SIG-M5 treated with dmso at 0.1 percent for 504 hours (cell line): ENCODE measurements around the gene SSC5D.
A peak's percentile ranks its signal among the peaks of the same experiment; 100 is the strongest.
"Not testable (repeated sequence)": the region's sequence is repeated elsewhere in the genome, so short reads cannot be mapped to it uniquely, and the experiment has no call there.

Experiments
- DNase-seq: peaks from one replicate; lab custom pipeline; 2025; ENCODE audit not compliant: unreplicated experiment; lab: John Stamatoyannopoulos, UW

Gene SSC5D

DNA sequence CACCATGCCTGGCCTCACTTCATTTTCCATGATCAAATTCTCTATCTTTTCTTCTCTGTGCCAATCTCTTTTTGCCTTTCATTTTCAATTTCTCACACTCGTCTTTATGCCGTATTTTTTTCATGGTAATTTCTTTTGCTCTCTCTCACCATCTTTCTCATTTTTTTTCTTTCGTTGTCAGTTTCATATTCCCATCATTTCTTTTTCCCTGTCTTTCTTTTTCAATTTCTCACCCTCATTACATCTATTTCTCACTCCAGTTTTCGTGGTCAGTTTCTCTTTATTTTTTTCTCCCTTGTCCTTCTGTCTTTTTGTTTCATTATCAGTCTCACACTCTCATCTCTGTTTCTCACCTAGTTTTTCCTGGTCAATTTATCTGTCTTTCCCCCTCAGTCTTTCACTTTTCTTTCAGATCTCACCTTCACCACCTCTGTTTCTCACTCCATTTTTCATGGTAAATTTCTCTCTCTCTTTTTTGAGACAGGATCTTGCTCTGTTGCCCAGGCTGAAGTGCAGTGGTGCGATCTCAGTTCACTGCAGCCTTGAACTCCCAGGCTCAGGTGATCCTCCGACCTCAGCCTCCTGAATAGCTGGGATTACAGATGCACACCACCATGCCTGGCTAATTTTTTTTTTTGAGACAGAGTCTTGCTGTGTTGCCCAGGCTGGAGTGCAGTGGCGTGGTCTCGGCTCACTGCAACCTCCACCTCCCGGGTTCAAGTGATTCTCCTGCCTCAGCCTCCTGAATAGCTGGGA, 14.1 kb downstream of the SSC5D start:
- DNase-seq = no peak

DNA sequence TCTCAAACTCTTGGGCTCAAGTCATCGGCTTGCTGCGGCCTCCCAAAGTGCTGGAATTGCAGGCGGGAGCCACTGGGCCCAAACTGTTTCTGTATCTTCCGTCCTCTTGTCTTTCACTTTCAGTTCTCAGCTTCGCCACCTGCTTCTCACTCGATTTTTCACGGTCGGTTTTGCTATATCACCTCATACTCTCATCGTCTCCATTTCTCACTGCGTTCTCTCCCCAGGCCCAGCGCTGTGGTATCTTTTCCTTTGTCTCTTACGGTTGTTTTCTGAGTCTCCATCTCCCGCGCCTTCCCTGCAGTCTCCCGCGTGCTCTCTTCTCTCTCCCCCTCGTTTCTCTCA, 14.9 kb downstream of the SSC5D start:
- DNase-seq = no peak

DNA sequence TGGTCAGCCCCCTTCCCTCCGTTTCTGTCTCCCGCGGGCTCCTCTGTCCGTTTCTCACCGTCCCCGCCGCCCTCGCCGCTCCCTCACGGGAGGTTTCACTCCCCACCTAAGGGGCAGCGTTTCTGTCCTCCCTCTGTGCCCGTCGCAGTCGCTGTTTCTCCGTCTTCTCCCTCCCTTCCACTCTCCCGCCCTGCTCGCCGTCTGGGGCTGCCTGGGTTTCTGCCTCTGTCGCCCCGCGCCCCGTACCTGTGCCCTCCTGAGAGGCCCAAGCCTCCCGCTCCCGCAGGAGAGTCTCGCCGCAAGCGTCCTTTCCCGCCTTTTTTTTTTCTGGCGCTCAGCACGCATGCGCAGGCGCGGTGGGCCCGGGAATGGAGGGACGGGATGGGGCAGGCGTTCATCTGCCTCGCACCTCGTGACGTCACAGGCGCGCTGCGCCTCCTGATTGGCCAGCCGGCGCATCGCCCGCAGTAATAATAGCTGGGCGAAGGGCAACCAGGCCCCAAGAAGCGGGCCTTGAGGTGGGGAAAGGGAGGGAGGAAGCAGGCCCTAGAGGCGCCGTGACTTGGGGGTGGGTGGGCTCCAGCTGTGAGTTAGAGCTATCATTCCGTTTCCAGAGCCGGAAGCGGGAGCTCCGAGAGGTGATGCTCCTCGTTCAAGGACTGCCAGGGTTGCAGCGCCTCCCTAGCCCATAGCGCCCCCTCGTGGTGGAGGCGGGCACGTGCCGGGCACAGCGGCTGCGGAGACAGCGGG, 15.4 kb downstream of the SSC5D start:
- peak; percentile 55 for DNase-seq

DNA sequence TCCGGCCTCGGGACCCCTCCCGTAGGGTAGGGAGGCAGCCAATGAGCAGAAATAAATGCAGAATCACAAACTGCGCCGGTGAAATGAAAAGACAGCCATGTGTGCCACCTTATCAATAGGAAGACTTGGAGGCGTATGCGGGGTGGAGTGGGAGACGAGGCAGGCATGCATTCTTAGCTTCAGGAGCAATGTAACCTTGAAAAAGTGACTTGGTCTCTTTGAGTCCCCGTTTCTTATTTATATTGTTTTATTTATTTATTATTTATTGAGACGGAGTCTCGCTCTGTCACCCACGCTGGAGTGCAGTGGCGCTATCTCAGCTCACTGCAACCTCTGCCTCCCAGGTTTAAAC, 16.0 kb downstream of the SSC5D start:
- no peak for DNase-seq

DNA sequence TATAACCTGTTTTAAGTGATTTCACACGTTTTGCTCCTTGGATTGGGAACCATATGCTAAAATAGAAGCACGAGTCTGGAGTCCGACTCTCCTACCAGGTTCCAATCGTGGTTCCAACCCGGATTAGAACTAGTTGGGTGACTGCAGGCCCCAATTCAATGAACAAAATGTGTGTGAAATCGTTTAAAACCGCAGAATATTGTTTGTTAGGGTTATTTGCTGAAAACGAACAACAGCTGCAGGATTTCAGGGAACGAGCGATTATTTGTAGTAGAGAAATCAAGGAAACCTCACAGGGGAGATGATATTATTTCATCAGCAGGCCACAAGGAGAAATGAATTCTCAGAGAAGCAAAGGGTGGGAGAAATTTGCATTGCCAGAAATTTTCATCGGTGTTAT, 16.7 kb downstream of the SSC5D start:
- DNase-seq = no peak

DNA sequence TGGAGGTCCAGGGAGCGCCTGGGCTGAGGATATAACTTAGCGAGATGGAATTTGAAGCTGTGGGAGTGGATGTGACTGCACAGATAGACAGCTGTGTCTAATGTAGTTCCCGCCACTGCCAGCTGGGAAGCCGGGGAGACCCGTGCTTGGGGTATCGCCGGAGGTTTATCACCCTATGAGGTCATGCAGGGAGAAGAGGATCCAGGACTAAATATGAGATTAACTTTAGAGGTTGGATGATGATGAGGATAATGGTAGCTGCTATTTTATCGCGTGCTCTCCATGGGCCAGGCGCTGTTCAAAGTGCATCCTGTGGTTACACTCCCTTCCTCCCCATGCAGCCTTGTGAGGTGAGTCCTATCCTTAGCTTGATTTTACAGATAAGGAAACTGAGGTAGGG, 19.9 kb downstream of the SSC5D start:
- no peak for DNase-seq

DNA sequence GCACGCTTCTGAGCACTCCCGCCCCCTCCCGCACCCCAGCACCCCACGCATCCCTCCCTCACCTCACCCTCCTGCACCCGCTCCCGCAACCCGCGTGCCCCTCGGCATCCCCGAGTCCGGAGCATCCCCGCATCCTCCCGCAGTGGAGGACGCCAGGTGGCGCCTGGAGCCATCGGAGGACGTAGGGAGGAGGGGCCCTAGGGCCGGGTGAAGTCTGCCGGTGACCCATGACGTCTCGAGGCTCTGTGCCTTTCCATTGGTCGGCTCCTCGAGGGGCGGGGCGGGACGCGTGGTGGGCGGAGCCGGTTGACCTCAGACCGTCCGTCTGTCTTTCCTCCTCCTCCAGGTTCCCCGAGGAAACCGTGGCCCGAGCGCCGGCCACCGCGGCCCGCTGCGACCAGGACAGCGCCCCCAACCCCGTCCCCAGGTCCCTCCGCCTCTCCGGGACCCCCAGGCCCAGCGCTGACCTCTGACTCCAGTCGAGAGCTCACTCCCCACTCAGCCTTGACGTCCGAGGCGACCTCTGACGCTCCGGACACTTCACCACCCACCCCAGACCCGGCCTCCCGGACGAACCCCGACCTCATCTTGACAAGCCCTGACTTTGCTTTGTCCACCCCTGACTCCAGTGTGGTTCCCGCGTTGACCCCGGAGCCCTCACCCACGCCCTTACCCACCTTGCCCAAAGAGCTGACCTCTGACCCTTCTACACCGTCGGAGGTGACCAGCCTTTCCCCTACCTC, 28.8 kb downstream of the SSC5D start:
- peak; percentile 83 for DNase-seq

DNA sequence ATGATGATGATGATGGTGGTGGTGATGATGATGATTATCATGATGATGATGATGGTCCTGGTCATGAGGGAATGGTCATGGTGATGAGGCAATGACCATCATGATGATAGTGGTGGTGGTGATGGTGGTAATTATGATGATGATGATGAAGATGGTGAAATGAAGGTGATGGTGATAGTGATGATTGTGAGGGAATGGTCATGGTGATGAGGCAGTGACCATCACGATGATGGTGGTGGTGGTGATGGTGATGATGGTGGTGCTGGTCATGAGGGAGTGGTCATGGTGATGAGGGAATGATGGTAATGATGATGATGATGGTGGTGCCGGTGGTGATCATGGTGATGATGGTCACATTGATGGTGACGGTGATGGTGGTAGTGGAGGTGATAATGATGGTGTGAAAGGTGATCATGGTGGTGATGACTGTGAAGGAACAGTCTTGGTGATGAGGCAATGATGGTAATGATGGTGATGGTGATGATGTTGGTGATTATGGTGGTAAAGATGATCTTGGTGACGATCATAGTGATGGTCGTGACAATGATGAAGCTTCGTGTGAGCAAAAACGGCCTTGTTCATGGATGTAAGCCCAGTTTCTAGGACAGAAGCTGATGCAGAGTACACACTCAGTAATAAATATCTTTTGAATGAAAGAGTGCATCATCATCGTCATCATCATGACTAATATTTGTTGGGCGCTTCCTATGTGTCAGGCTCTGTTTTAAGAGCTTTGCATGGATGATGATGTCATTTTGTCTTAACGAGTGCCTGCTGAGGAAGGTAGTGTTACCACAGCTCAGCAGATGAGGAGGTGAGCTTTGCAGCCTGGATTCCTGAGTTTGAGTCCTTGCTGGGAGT, 31.4 kb downstream of the SSC5D start:
- no peak for DNase-seq

DNA sequence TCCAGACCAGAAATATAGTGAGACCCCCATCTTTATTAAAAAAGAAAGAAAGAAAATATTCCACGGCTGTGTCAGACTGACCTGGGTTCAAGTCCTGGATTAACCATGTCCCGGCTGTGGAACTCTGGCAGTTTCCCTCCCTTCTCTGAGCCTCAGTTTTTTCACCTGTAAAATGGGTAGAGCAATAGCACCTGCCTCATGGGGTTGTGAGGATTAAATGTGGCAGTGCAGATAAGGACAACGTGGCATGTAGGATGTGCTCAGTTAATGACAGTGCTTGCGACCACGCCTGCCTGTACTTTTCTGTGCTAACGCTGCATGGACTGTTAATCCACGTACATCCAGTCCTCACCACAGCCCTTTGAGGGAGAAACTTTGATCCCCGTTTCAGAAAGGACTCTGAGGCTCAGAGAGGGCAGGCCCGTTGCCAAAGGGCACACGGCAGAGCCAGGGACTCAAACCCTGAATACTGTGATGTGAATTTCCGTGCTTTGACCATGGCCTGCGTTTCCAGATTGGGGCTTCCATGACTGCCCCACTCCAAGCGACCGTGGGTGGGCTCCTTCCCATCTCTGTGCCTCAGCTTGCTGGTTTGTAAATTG, 32.6 kb downstream of the SSC5D start:
- no peak for DNase-seq

DNA sequence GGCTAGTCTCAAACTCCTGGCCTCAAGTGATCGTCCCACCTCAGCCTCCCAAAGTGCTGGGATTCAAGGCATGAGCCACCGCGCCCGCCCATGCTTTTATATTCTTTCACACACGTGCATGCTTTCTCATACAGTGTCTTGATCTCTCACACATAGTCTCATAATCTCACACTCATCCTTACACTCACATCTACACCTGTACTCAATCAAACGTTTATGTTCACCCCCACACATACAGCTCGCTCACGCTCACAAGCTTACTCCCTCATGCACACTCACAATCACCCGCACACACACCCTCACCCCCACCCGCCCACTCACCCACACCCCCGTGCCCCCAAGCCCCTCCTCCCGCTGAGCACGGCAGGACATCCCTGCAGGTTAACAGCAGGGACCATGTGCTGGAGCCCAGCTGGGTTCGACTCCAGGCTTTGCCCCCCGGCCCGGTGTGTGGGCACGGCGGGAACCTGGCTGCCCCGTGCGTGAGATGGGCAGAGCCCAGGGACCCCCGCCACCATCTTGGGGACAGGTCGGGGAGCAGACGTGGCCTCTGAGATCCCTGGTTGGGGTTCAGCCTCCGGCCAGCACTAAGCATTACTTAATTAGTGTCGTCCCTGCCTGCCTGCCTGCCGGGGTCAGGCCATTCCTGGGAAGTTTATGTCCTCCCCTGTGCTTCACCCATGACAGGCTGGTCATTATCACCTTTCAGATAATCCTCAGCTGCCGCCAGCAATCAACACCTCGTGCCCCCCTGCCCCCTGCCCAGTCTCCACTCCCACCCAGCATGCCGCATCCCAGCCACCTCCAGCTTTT, 37.3 kb downstream of the SSC5D start:
- DNase-seq = no peak

DNA sequence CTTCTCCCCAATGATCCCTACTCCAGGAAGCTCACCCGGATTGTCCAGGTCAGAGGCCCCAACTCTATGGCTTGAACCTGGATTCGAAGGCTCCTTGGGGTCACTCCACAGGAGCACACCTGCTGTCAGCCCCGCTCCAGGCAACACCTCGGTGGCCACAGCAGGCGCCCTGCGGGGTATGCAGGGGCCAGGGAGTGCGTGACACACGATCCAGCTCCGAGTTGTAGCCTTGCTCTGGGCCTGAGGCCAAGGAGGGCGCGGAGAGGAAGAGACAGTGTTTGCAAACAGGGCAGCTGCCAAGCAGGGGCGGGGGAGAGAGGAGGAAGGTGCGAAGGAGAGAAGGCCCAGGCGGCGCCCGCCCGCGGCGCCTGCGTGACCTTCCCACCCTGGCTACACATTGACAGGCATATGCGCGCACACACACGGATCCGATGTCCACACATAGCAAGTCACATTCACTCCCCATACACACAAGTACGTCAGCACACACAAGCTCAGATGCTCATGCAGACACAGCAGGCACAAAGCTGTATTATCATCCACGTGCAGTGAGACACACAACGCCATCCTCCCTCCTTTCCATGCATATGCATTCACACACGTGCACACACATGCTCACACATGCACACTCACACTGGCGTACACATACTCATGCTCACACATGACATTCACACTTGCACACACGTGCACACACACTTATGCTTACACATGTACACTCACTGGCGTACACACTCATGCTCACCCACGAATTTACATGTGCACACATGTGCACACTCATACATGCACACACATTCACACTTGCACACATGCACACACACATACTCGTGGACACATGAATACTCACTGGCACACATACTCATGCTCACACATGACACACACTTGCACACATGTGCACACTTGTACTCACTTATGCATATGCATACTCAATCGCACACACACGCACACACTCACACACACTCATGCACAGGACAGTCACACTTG, 38.3 kb downstream of the SSC5D start:
- DNase-seq = no peak

DNA sequence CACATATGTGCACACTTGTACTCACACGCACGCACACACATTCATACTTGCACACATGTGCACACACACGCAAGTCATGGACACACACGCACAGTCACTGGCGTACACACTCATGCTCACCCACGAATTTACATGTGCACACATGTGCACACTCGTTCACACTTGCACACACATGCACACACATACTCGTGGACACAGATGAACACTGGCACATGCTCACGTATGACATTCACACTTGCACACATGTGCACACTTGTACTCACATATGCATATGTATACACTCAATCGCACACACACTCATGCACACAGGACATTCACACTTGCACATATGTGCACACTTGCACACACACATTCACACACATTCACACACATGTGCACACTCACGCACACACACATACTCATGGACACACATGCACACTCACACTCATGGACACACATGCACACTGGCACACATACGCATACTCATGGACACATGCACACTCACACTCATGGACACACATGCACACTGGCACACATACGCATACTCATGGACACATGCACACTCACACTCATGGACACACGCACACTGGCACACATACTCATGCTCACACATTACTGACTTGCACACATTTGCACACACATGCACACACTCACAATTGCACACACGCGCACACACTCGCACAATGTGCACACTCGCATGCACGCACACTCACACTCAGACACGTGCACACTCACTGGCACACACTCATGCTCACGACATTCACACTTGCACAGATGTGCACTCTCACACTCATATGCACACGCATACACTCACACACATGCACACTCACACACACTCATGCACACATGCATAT, 39.2 kb downstream of the SSC5D start:
- no peak for DNase-seq

DNA sequence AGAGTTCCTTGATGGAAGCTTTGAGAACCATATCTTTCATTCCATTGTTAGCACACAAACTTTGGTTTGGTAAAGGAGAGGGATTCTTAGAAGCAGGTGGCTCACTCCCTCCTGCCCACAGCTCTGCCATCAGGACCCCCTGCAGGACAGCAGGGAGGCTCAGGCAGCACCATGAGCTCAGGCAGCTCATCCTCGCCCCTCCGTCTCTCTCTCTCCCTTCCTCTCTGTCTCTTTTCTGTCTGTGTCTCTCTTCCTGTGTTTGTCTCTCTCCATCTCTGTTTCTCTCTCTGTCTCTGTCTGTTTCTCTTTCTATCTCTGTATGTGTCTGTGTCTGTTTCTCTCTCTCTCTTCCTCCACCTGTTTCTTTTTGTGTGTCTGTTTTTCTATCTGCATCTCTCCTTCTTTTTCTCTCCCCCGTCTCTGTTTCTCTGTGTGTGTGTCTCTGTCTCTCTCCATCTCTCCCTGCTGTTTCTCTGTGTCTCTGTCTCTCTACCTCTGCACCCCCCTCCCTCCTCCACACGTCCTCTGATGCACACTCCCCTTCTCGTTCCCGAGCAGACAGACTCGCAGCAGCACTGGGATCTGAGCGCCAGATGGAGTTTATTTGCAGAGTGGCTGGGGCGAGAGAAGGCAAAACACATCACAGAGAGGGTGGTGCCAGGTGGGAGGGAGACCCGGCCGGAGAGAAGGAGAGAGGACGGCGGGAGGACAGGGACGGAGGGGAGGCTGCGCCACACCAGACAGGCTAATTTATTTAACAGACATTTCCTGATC, 40.0 kb downstream of the SSC5D start:
- no peak for DNase-seq

DNA sequence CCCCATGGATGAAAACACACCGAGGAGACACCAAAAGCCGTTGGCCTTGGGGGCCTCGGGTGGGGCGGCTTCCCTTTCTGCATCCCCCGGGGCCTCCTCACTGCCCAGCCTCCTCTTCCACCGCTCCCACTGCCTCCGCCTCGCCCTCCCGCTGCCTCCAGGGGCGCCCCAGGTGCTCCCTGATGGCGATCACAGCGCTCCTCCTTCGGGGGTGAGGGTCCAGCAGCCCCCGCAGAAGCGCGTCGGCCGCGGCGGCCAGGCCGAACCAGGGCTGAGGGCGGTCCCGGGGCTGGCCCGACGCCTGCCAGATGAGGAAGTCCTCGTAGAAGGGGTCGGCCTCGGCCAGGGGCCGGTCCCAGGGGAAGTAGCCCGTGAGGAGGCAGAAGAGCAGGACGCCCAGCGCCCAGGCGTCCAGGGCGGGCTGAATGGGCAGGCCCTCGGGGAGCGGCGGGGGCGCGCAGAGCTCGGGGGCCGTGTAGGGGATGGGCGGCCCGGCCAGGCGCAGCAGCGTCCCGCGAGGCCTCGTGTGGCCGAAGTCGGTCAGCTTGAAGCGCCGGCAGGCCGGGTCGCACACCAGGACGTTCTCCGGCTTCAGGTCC, 41.5 kb downstream of the SSC5D start:
- no peak for DNase-seq

DNA sequence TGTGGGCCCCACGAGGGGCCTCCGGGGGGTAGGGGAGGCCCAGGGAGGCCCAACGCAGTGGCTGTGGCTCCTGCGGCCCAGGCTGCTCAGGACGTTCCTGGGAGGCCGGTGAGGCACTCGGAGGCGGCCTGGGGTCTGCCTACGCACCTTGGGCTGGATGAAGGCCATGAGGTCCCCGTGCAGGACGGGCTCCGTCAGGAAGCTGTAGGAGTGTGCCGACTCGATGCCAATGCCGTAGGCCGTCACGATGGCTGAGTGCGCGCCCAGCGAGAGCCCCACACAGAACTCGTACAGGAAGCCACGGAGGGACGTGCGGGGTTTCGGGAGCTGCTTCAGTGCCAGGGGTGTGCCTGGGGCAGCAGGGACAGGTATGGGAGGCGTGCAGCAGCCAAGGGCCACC, 42.8 kb downstream of the SSC5D start:
- no peak for DNase-seq

DNA sequence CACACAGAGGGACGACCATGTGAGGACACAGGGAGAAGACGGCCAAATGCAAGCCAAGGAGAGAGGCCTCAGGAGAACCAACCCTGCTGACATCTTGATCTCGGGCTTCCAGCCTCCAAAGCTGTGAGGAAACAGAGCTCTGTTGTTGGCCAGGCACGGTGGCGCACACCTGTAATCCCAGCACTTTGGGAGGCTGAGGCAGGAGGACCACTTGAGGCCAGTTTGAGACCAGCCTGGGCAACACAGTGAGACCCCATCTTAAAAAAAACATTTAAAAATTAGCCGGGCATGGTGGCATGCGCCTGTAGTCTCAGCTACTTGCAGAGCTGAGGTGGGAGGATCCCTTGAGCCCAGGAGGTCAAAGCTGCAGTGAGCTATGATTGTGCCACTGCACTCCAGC, 46.0 kb downstream of the SSC5D start:
- not testable (repeated sequence) for DNase-seq
